PC-3 (cell line): ENCODE data around the gene SLC47A2.

Experiments
- CTCF ChIP-seq: fragments of 300-600 bp; sonication (generic); conservative IDR thresholded peaks from 2 replicates; pipeline ENCODE4 v1.5.1; 2017; ENCODE audit warnings: antibody characterized with exemption, low read depth, mild to moderate bottlenecking, low read length
- EZH2 ChIP-seq: fragments of 300-600 bp; sonication (generic); IDR thresholded peaks from one replicate; pipeline ENCODE4 v1.6.1; 2017; ENCODE audit warnings: antibody characterized with exemption, mild to moderate bottlenecking, low read length; ENCODE audit not compliant: unreplicated experiment

- no peak for TF ChIP-seq CTCF
- no peak for TF ChIP-seq EZH2
These were observed 43.5 kb upstream of the SLC47A2 start for GRCh38 chr17:19759568-19760549.
